GM12891 (cell line): ENCODE measurements around the gene ASIC3.

Source experiments
- POLR2A ChIP-seq: IDR thresholded peaks from 2 replicates; pipeline ENCODE4 v1.6.1; 2011; ENCODE audit warnings: low read depth, low read length, control low read depth
- POLR2AphosphoS5 ChIP-seq: IDR thresholded peaks from 2 replicates; pipeline ENCODE4 v1.6.1; 2011; ENCODE audit warnings: low read depth, low read length, control low read depth
- TAF1 ChIP-seq: IDR thresholded peaks from 2 replicates; pipeline ENCODE4 v1.6.1; 2011; ENCODE audit warnings: low read depth, low read length, control low read depth

DNA sequence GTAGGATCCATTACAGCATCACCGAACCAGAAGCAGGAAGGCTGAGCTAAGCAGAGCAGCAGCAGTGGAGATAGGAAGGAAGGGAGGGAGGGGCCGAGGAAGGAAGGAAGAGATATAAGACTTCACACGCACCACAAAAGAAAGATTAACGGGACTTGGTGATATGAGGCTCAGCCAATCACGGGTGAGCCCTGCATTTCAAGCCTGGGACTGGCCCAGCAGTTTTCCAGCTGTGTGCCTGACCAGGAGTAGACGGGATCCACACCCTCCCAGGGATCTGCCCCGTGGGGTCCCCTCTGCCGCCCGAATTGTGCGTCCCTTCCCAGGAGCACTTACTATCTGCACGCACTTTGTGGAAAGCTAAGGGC is 40.2 kb upstream of the ASIC3 start:
- TF ChIP-seq POLR2A: no peak
- no peak for TF ChIP-seq POLR2AphosphoS5
- no peak for TF ChIP-seq TAF1
